GM18867 (cell line): ENCODE data around the gene ULK1.
"Not testable (repeated sequence)": the region's sequence is repeated elsewhere in the genome, so short reads cannot be mapped to it uniquely, and the experiment has no call there.

Experiments used
- ATAC-seq: cut with Tn5 transposase; IDR thresholded peaks from one replicate; pipeline ENCODE4 v1.9.1; 2021; ENCODE audit warnings: mild to moderate bottlenecking, moderate library complexity; ENCODE audit not compliant: unreplicated experiment

ULK1 gene

GRCh38 chr12:131861261-131862083, 33.0 kb upstream of the ULK1 start:
- ATAC-seq, result no peak

- ATAC-seq, result no peak
Measured at GRCh38 chr12:131862084-131862441, 32.4 kb upstream of the ULK1 start.

GRCh38 chr12:131862600-131862993, 31.8 kb upstream of the ULK1 start:
- ATAC-seq, result no peak

GRCh38 chr12:131862994-131863710, 31.3 kb upstream of the ULK1 start:
- ATAC-seq, result no peak

GRCh38 chr12:131863711-131864396, 30.6 kb upstream of the ULK1 start:
- no peak for ATAC-seq

- ATAC-seq, result no peak
Measured at GRCh38 chr12:131864469-131864868, 30.0 kb upstream of the ULK1 start.

GRCh38 chr12:131865180-131865875, 29.1 kb upstream of the ULK1 start:
- no peak for ATAC-seq

- no peak for ATAC-seq
Measured at GRCh38 chr12:131867471-131867870, 27.0 kb upstream of the ULK1 start.

GRCh38 chr12:131867891-131868675, 26.3 kb upstream of the ULK1 start:
- ATAC-seq, result no peak

- ATAC-seq, result no peak
Measured at GRCh38 chr12:131869871-131870418, 24.5 kb upstream of the ULK1 start.

GRCh38 chr12:131871677-131872076, 22.7 kb upstream of the ULK1 start:
- no peak for ATAC-seq

- no peak for ATAC-seq
Measured at GRCh38 chr12:131872154-131873051, 22.0 kb upstream of the ULK1 start.

- ATAC-seq, result no peak
Measured at GRCh38 chr12:131873293-131873692, 21.1 kb upstream of the ULK1 start.

- not testable (repeated sequence) for ATAC-seq
Measured at GRCh38 chr12:131874972-131875371, 19.4 kb upstream of the ULK1 start.

- ATAC-seq, result not testable (repeated sequence)
Measured at GRCh38 chr12:131877216-131877615, 17.2 kb upstream of the ULK1 start.

- ATAC-seq, result not testable (repeated sequence)
Measured at GRCh38 chr12:131878436-131878835, 16.0 kb upstream of the ULK1 start.

GRCh38 chr12:131882804-131883520, 11.5 kb upstream of the ULK1 start:
- no peak for ATAC-seq

GRCh38 chr12:131883521-131883900, 10.9 kb upstream of the ULK1 start:
- ATAC-seq, result no peak
